ENCODE measurements around the gene IFIT1B.
A peak's percentile ranks its signal among the peaks of the same experiment; 100 is the strongest.

The IFIT1B gene

DNA sequence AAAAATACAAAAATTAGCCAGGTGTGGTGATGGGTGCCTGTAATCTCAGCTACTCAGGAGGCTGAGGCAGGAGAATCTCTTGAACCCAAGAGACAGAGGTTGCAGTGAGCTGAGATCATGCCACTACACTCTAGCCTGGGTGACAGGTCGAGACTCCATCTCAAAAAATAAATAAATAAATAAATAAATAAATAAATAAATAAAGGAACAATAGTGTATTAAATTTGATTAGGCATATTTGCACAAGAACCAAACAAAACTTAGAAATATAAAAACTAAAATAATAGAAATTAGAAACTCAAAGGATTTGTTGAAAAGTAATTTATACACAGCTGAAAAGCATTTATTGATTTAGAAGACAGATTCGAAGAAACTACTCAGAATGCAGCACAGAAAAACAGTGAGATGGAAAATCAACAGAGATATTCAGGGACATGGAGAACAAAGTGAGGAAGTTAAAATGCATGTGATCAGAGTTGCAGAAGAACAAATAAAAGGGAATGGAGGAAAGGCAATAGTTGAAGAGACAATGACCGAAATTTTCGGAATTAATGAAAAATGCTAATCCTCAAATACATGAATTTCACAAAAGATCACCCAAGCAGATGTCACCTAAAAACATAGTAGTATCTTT lies 32.4 kb upstream of the IFIT1B start:
- TF ChIP-seq GATA3 (IDR thresholded peaks at IDR 0.05; ENCODE audit: low read depth, low read length): no peak

DNA sequence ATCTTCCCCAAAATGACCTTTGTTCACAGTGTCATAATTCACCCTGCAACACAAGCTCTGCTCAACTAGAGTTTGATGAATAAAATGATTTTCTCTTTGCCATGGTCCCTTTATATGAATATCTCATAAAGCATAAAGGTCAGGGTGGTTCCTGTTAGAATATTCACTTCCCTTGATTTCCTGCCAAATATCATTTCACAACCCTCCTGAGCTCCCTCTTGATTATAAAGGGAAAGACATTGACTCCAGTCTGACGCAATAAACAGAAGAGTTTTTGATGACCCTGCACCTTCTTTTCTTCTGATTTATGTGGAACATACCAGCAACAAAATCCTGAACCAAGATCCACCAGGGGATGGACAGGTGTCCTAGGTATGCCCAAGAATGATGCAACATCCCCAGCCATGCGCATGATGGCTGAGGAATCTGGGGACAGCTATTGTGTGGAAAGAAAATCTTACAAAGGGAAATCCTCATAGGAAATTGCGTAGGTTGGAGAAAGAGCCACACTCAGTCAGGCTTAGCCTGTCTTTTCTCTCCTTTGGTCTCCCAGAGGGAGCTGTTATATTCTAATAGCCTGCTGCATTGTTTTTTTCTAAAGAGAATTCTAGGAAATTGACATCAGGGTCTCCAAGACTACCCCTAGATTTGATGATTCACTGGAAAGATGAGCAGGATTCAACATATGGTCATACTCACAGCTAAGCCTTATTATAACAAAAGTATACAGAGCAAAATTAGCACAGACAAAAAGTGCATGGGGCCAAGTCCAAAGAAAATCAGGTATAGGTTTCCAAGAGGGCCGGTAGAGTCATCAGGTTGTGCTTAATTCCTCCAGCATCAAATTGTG lies 31.2 kb upstream of the IFIT1B start:
- TF ChIP-seq GATA2 (IDR thresholded peaks at IDR 0.05; ENCODE audit: low read depth, low read length) (no peak), GATA3 (IDR thresholded peaks at IDR 0.05; ENCODE audit: low read depth, low read length) (no peak)

DNA sequence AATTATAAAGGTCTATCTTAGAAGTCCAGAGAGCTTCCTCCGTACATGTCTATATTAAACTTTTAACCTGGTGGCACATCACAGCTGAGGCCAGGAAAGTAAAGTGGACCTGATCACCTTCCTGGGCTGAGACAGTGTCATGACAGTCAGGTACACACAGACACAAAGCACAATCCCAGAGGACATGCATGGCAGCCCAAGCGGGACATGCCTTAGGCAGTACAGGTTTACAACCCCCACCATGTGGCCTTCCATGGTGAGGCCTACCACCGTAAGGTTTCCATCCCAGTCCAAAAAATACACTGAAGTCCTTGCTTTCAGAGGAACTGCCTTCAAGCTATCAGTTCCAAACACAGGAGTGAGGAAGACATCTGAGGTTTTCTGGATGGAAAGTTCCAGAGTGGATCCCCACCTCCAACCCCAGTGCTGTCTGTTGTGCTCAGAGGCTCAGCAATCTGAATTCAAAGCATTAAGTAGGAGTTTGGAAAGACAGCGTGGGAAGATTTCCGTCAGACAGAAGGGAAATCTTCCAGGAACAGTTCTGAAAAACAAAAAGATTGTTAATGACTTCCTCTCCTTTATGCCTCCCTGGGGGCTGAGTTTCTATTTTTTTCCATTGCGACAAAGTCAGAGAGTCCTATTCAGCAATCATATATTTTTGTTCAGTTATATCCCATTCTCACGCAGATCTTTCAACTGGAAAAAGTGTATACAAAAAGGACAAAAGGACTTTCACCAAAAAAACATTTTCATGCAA lies 30.0 kb upstream of the IFIT1B start:
- TF ChIP-seq GATA3 (IDR thresholded peaks at IDR 0.05; ENCODE audit: low read depth, low read length) (no peak), GATA2 (IDR thresholded peaks at IDR 0.05; ENCODE audit: low read depth, low read length) (no peak)

DNA sequence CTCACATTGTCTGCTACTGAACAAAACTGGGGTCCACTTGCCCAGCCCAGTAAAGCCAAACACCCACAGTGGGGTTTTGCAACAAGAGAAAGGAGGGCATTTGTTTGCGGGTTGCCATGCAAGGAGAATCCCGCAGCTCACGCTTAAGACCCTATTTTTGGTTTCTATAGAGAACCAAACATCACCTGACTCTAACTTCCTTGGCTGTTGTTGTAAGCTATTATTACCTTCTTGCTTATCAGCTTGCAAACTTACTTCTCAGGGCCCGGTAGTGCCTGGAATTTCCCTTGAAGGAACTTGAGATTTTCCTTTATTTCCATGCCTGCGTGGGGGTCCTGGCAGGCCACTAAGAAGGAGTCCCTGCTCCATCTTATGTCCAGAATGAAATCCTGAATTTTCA lies 29.4 kb upstream of the IFIT1B start:
- no peak for TF ChIP-seq GATA3 (IDR thresholded peaks at IDR 0.05; ENCODE audit: low read depth, low read length)
- TF ChIP-seq GATA2 (IDR thresholded peaks at IDR 0.05; ENCODE audit: low read depth, low read length): no peak

DNA sequence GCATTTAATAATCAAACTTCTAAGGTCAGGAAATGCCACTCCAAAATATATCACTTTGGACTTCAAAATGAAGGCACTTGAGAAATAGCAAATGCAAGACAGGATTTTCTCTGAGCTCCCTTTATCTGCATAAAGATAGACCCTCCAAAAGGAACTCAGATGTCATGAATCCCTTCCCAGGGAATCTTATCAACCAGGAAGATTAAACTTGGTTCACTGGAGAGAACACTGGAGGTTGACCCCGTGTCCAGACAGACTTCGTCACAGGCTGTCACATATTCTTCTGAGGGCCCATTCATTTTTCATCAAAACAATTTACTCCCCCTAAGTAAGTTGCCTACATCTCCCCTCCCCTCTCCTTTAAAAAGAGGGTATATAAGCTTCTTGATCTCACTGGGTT lies 28.9 kb upstream of the IFIT1B start:
- TF ChIP-seq GATA3 (IDR thresholded peaks at IDR 0.05; ENCODE audit: low read depth, low read length) (no peak), GATA2 (IDR thresholded peaks at IDR 0.05; ENCODE audit: low read depth, low read length) (no peak)

DNA sequence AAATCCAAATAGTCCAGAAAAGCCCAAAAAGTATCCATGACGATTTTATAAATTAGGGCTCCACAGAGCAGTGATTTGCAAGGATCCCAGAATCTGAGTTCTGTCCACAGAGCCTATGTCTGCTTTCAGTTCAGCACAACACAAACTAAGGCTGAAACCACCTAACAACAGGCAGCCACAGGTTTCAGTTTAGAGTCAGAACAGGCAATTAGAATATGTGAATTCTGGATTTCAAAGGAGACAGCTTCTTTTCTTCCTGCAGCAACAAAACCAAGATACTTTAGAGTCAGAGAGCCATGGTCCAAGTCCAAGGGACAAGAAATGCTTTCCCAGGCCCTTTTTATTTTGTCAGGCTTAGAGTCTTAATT lies 26.5 kb upstream of the IFIT1B start:
- TF ChIP-seq GATA2 (IDR thresholded peaks at IDR 0.05; ENCODE audit: low read depth, low read length) (no peak), GATA3 (IDR thresholded peaks at IDR 0.05; ENCODE audit: low read depth, low read length) (no peak)

DNA sequence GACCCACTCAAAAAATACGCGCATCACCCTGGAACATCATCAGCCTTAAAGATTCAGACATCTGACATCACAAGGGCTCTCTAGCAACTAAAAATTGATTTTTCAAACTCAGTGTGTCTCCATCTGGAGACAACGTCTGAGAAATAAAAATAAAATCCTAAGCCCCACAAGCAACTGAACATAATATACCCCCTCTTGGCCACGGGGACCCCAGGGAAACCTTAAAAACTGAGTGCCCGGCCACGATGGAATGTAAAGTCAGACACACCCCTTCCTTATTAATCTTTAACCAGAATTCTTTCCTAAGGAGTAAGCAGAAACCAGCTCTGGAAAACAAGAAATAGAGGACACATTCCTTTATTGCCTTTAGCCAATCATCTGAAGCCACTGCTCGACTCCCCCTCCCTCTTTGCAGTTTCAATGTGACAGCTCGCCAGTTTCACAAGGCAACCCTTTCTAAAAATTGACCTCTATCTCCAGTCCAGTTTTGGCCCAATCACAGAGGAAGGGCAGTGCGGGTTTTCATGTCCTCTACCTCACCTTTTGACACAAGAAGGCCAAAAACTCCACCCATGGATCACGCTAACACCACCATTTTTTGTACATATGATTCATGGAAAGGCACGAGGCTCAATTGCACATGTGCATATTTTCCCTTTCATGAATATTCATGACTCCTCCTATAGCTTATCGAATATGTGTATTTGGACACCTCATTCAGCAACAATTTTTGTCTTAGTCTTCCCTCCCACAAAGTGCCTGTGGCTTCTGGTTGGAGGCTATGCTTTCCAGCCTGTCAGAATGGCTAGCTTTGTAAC lies 25.9 kb upstream of the IFIT1B start:
- TF ChIP-seq GATA3 (IDR thresholded peaks at IDR 0.05; ENCODE audit: low read depth, low read length) (no peak), GATA2 (IDR thresholded peaks at IDR 0.05; ENCODE audit: low read depth, low read length) (no peak)

DNA sequence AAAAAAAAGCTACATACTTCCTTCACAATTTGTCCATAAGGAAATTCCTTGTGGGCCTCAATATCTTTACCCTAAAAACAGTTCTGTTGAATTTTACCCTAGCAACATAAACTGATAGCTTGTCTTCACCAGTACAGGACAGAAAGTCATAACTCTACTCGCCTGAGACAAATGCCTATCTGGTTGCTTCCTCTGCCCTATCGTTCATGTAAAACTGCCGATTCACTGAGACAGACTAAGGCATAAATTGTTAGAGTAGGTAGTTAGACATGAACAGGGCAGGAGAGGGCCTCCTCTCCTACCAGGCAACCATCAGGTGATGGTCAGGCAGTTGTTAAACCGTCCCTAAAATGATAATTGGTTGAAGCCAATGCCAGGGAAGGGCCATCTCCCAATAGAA lies 25.1 kb upstream of the IFIT1B start:
- TF ChIP-seq GATA3 (IDR thresholded peaks at IDR 0.05; ENCODE audit: low read depth, low read length) (no peak), GATA2 (IDR thresholded peaks at IDR 0.05; ENCODE audit: low read depth, low read length) (no peak)

DNA sequence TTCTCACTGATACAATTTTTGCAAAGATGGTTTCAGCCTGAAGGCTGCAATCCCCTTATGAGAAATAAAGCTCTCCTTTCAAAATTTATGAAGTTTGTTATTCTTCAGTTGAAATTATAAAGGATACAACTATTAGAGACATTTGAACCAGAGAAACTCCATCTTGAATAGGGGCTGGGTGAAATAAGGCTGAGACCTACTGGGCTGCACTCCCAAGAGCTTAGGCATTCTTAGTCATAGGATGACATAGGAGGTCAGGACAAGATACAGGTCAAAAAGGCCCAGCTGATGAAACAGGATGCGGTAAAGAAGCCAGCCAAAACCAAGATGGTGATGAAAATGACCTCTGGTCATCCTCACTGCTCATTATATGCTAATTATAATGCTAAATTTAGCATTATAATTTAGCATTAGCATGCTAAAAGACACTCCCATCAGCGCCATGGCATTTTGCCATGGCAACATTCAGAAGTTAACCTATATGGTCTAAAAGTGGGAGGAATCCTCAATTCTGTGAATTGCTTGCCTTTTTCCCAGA lies 22.4 kb upstream of the IFIT1B start:
- TF ChIP-seq GATA2 (IDR thresholded peaks at IDR 0.05; ENCODE audit: low read depth, low read length) (no peak), GATA3 (IDR thresholded peaks at IDR 0.05; ENCODE audit: low read depth, low read length) (no peak)

DNA sequence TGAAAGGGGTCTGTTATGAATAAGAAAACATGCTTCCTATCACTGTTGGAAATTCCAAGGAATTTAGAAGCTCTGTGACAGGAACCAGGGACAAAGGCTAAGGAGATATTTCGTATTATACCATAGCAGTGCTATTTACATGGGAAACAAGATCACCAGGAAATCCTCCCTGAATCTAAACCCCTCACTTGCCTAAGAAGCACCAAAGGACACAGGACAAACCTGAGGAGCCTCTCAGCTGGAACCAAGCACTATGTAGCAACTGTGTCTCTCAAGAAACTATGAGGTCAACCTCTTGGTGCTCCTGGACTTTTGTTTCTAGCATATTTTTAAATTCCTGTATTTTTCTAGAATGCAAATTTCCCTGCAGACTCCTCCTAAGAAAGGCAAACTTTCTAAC lies 20.8 kb upstream of the IFIT1B start:
- TF ChIP-seq GATA2 (IDR thresholded peaks at IDR 0.05; ENCODE audit: low read depth, low read length): no peak
- no peak for TF ChIP-seq GATA3 (IDR thresholded peaks at IDR 0.05; ENCODE audit: low read depth, low read length)

DNA sequence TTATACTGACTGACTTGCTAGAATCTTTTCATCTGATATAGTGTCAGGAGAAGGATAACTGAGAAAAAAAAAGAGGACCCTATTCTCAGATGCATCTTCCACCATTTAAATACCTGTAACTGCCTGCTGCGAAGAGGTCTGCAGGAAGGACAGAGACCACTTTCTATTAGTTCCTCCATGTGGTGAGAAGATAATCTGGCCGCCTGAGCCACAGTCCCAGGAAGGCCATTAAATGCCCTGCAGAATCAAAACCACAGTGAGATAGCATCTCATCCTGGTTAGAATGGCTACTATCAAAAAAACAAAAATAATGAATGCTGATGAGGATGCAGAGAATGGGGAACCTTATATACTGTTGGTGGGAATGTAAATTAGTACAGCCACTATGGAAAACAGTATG lies 19.9 kb upstream of the IFIT1B start:
- peak; percentile 40; the same call in 1 of the 2 replicates for TF ChIP-seq GATA2 (IDR thresholded peaks at IDR 0.05; ENCODE audit: low read depth, low read length)
- 0 out of 2 replicates have a peak, but pooled peaks have one; percentile 39 for TF ChIP-seq GATA3 (IDR thresholded peaks at IDR 0.05; ENCODE audit: low read depth, low read length)

DNA sequence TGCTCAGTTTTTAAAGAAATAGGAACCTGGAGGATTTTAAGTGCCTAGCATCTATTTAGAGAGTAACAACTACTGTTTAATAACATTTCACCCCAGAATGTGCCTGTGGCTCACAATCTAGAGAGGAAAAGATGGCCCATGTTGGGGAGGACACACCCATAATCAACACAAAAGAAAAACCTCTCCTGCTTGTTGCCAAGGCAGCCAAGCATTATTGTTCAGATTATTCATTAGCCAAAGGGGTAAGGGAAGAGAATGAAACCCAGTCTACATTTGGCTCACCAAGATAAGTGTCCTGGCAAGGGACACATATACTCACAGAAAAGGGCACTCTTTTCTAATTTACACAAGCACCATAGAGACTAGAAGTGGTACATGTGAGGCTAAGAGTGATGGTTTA lies 17.7 kb upstream of the IFIT1B start:
- TF ChIP-seq GATA3 (IDR thresholded peaks at IDR 0.05; ENCODE audit: low read depth, low read length) (no peak), GATA2 (IDR thresholded peaks at IDR 0.05; ENCODE audit: low read depth, low read length) (no peak)

DNA sequence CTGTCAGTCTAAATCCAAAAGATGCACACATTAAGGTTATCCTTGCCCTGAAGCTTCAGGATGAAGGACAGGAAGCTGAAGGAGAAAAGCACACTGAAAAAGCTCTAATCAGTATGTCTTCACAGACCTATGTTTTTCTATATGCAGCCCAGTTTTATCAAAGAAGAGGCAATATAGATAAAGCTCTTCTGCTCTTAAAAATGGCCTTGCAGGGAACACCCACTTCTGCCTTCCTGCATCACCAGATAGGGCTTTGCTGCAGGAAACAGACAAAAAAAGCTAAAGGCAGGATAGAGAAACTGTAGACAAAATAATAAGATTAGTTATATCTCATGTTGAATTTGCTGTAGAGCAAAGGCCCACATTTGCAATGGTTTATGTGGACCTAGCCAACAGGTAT lies 14.9 kb upstream of the IFIT1B start:
- TF ChIP-seq GATA2 (IDR thresholded peaks at IDR 0.05; ENCODE audit: low read depth, low read length) (no peak), GATA3 (IDR thresholded peaks at IDR 0.05; ENCODE audit: low read depth, low read length) (no peak)

All from SH-SY5Y (cell line).